IPS DF 19.7 (cell line): ENCODE data around the gene CNPY1.

Experiments used
- DNase-seq: peaks from one replicate; pipeline ENCODE4 v3.0.0-alpha.2; 2013; ENCODE audit warnings: low read depth, low spot score

The CNPY1 gene

DNA sequence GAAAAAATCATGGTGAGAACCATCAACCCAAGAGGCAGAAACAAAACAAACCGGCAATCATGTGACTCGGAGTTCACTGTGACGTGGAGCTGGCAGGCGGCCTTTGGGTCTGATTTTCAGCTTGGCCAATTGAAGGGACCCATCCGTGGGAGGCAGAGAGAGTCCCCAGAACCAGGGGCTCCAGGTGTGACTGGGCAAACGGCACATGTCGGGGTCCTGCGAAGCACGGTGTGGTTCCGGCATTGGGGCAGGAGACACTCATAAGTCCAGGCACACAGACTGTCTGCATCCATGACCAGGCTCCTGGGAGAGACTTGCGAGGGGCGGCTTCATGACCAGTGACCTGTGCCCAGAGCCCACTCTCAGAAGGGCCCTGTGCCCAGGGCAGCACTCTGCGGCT, 12.6 kb upstream of the CNPY1 start:
- DNase-seq = no peak

DNA sequence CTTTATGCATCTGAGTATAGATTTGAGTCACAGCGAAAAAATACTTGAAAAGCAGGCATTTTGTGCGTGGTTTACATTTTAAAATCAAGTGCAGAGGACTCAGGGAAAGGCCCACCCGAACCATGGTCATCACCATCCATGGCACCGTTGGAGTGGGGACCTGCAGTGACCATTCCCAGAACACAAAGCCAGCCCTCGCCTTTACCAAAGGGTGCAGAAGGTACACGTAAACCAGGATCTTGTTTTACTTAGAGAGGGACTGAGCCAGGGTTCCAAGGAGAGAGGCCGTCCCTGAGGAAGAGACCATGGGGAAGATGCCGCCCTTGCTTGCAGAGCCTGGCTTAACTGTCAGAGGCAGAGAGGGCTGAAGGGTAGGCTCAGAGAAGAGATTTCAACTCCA, 12.0 kb upstream of the CNPY1 start:
- no peak for DNase-seq

DNA sequence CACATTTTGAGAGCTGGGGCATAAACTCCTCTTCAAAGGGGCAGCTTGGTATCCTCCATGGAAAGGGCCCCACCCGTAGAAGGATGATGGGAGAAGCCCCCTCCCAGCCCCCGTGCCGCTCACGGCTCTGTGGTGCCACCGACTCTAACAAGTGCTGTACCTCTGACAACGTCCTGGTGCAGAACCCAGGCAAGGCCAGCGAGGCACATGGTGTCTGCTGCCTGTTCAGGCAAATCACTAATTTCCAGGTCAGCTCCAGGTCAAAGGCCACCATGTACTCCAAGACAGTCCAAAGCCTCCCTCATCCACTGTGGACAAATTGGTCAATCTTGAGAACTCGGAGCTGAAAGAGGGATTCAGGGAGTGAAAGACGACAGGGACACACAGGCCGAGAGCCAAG, 11.4 kb upstream of the CNPY1 start:
- DNase-seq = no peak

GRCh38 chr7:155556763-155557162, 10.4 kb upstream of the CNPY1 start:
- DNase-seq = no peak

GRCh38 chr7:155555116-155555695, 8.8 kb upstream of the CNPY1 start:
- DNase-seq = no peak

- no peak for DNase-seq
These were observed 7.5 kb upstream of the CNPY1 start for GRCh38 chr7:155553871-155554270.

- DNase-seq = no peak
These were observed 5.6 kb upstream of the CNPY1 start for GRCh38 chr7:155551785-155552611.

- no peak for DNase-seq
These were observed 4.6 kb upstream of the CNPY1 start for GRCh38 chr7:155550916-155551315.

GRCh38 chr7:155549226-155549625, 2.9 kb upstream of the CNPY1 start:
- no peak for DNase-seq

DNA sequence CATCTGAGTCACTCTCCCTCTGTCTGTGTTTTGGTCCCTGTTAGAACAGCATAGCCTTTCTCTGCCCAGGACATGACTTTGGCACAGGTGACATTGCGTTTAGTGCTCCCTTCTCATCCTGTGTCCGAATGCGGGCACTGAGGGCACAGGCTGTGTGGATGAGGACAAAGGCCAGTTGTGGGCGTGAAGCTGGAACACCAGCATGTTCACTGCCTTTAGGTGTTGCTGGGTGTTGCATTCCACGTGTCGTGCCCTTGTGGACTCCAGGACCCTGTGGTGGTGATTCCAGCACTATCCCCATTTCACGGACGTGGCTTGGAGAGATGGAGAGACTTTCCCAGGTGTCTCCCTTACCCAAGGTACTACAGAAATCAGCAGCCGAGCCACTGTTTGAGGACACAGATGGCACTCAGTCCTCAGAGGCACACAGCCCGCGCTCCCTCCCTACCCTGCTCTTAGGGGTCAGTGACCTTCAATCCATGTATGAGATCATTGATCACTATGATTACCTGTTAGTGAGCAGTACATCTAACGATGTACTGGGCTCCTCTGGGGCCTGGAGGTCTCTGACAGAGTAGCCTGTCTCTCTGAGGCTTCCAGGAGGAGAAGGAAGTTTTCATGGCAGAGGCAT, 917 bp upstream of the CNPY1 start:
- DNase-seq = no peak

DNA sequence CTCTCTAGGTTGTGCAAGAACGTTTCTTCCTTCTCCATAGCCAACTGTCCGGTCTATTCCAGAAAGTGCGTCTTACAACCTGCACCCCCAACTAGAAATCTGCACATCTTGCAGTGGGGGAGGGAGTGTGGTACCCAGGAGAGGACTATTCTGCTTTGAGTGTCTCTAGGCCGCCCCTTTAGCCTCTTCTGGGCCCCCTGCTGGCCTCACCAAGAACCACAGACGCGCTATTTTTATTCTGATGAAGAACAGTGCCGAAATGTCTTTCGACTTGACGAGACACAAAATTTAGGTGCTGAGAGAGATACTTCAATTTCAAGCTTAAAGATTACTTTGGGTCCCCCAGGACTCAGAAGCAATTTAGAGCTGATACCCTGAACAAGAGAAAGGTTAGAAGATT, 1.0 kb downstream of the CNPY1 start:
- no peak for DNase-seq

DNA sequence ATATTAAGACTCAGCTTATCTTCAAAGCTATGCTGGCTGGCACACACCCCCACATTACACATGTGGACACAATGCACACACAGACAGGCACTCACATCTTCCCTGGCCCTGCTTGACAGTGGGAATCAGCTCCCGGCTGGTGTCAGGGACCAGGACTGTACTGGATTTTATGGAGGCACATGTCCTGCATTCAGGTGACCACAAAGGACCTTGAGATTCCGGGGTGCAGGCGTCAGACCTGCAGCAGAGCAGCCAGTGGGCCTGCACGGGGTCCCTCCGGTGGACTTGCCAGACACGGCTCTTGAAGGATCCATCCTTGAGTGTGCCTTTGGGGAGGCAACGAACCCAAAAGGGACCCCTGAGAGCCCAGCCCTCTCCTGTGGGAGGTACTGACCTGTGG, 1.9 kb downstream of the CNPY1 start:
- no peak for DNase-seq

DNA sequence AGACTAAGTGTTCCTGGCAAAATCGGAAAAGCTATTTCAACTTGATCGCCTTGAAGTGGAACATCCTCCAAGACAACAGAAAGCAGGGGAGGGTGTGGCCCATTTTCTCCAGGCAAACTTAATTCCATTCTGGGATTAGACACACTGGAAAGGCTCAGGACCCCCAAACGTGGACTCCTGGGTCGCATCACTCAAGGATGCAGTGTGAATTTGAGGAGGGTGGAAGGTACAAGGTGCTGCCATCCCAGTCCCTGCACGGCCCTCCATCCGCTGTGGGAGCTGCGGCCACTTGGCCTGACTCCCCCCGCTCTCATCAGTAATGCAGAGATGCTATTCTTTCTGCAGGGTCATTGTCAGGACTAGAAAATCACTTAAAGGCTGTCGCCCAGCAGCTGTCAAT, 2.4 kb downstream of the CNPY1 start:
- no peak for DNase-seq

DNA sequence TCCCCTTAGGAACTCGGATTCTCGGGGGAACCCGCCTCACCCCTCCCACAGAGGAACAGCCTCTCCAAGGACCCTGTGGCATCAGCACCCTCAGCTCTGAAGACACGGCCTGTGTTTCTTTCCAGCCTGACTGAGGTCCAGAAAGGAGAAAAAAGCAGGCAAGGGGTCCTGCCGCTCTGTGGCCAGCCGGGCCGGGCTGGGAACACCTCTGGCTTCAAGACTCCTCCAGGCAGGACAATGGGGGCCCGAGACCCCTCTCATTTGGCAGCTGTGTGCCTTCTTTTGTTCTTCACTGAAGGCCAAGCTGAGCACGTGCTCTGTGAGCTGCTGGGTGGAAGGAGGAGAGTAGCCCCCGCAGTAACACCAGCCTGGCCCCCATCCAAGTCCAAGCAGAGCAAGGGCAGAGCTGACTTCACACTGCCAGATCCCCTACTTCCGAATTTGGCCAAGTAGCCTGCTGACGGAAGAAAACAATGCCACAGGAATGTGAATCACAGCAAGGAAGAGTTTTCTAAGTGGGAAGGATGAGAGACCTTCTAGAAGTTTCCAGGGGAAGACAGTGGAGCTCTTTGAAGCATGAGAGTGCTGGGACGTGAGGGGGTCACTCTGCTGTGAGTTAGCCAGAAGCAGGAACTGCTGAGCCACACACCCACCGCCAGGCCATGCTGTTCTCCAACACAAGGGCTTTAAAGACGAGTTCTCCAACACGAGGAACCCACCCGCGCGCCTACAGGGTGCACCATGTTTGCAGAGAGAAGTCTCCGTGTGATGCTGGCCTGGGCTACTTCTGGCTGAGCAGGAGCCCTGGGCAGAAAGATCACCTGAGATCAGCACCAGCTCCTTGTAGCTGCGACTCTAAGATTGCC, 3.1 kb downstream of the CNPY1 start:
- no peak for DNase-seq

DNA sequence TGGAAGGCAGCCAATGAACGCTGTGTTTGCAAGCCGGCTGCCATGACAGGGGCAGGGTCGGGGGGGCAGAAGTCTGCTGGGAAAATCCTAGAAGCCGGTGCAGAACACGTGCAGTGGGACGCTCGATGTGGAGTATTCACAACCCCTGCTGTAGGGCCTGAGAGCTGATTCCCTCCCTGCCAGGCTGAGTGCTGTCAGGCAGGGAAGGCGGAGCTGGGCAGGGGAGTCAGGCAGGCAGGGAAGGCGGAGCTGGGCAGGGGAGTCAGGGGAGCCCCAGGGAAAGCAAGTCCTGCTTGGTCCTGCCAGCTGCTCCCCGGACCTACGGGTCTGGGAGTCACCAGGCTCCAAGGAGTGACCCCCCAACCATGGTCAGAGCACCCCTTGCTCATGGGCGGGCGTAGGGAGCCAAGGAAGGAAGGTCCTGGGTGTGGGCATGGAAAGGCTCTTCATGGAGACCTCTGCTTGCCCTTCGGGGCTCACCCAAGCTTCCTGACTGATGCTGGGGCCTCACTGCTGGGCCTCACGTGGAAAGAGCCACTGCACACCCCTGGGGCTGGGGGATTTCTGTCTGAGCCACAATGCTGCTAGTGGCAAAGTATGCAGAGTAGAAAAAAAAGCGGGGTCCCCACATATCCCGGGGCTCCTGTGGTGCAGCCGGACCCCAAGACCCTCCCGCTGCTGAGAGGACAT, 4.2 kb downstream of the CNPY1 start:
- no peak for DNase-seq

- no peak for DNase-seq
These were observed 5.8 kb downstream of the CNPY1 start for GRCh38 chr7:155540553-155540952.

GRCh38 chr7:155538293-155538692, 8.1 kb downstream of the CNPY1 start:
- no peak for DNase-seq

- DNase-seq = no peak
These were observed 9.9 kb downstream of the CNPY1 start for GRCh38 chr7:155536451-155536850.

DNA sequence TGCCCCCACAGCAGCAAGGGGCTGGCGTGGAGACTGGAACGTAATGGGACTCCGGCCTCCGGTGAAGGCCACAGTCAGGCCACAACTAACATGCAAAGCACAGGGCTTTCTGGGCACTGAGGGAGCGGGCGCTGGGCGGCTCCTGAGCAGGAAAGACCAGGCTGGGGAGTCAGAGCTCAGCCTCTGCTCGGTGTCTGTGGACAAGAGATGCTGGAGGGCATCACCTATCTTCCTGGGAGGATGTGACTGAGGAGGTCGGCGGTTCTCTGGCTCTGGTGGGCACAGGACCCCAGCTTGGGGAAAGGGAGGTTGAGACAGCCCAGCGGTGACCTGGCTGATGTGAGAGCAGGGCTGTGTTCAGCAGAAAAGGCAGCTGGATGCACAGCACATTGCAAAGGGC, 11.7 kb downstream of the CNPY1 start:
- DNase-seq = no peak

- peak; percentile 38 for DNase-seq
These were observed 12.3 kb downstream of the CNPY1 start for GRCh38 chr7:155533827-155534690.
